Upper lobe of left lung (tissue), 6 donors: ENCODE results near the gene LRRC51. TPM values are rescaled to one million over a fixed set of nuclear protein-coding genes. Genes with fewer than 3 reads are reported as not detected.

ENCODE experiments used
- ATAC-seq, 2 donors: fragments of 200-7000 bp; cut with Tn5 transposase; one replicate each; pipeline ENCODE4 v1.9.1; 2022; ENCODE audit warnings: mild to moderate bottlenecking in 2 of 2, moderate library complexity in 2 of 2; ENCODE audit not compliant: low FRiP score in 2 of 2
- DNase-seq, 2 donors: peaks; one replicate each; pipeline ENCODE4 v3.0.0-alpha.2; 2019 to 2020
- H3K27ac ChIP-seq, 4 donors: fragments of 200-600 bp; sonication (generic); one replicate each; pipeline ENCODE4 v1.5.1; 2016 to 2019
- H3K27me3 ChIP-seq, 4 donors: fragments of 200-600 bp; sonication (generic); one replicate each; pipeline ENCODE4 v1.5.1; 2017 to 2019
- H3K36me3 ChIP-seq, 4 donors: fragments of 200-600 bp; sonication (generic); one replicate each; pipeline ENCODE4 v1.5.1; 2016 to 2019
- H3K4me1 ChIP-seq, 4 donors: fragments of 200-600 bp; sonication (generic); one replicate each; pipeline ENCODE4 v1.5.1; 2018 to 2019
- H3K4me3 ChIP-seq, 4 donors: fragments of 200-600 bp; sonication (generic); one replicate each; pipeline ENCODE4 v1.5.1; 2017 to 2019; ENCODE audit warnings: mild to moderate bottlenecking in 2 of 4, moderate library complexity in 1 of 4
- H3K9me3 ChIP-seq, 4 donors: fragments of 200-600 bp; sonication (generic); one replicate each; pipeline ENCODE4 v1.5.1; 2018 to 2019
- CTCF ChIP-seq, 6 experiments: fragments of 450-650 bp in 4 of 6; fragments of 200-600 bp in 2 of 6; sonication (generic) in 2 of 6; IDR thresholded peaks; one replicate each; pipeline ENCODE4 v1.5.1; 2016 to 2019; ENCODE audit warnings: antibody characterized with exemption in 6 of 6
- EP300 ChIP-seq, 4 donors: sonication (generic); formaldehyde crosslinking; IDR thresholded peaks; one replicate each; pipeline ENCODE4 v1.5.1; 2017; ENCODE audit warnings: antibody characterized with exemption in 4 of 4, control low read depth in 2 of 4
- POLR2A ChIP-seq, 4 donors: fragments of 450-650 bp; IDR thresholded peaks; one replicate each; pipeline ENCODE4 v1.5.1; 2016 to 2017; ENCODE audit warnings: antibody characterized with exemption in 4 of 4, mild to moderate bottlenecking in 2 of 4
- POLR2AphosphoS5 ChIP-seq, 2 donors: sonication (generic); formaldehyde crosslinking; IDR thresholded peaks; one replicate each; pipeline ENCODE4 v1.5.1; 2017; ENCODE audit warnings: antibody characterized with exemption in 2 of 2
- WGBS, 2 donors: methylation state at CpG; one replicate each; pipeline ENCODE4 v1.1.5; 2017 to 2018; 5-methylcytosine and 5-hydroxymethylcytosine counted together
- total RNA-seq, 6 donors: library from RNA; depleted of rRNA in 4 of 6; stranded (reverse); fragments of >200 nt in 4 of 6; gene quantifications; one replicate each; pipeline versions ENCODE4 v1.1.0 to v1.2.1, GENCODE V29; 2016 to 2021
- donor health status: DM: no; HTN: no; CAD: no; lungs with moderate emphysema.
- donor health status: DM: no; HTN: yes; CAD: no; lungs with severe emphysema.

The LRRC51 gene
- total RNA-seq, 6 donors from 2014 or later: 5.3 to 19.2 (median 10.3) TPM

DNA sequence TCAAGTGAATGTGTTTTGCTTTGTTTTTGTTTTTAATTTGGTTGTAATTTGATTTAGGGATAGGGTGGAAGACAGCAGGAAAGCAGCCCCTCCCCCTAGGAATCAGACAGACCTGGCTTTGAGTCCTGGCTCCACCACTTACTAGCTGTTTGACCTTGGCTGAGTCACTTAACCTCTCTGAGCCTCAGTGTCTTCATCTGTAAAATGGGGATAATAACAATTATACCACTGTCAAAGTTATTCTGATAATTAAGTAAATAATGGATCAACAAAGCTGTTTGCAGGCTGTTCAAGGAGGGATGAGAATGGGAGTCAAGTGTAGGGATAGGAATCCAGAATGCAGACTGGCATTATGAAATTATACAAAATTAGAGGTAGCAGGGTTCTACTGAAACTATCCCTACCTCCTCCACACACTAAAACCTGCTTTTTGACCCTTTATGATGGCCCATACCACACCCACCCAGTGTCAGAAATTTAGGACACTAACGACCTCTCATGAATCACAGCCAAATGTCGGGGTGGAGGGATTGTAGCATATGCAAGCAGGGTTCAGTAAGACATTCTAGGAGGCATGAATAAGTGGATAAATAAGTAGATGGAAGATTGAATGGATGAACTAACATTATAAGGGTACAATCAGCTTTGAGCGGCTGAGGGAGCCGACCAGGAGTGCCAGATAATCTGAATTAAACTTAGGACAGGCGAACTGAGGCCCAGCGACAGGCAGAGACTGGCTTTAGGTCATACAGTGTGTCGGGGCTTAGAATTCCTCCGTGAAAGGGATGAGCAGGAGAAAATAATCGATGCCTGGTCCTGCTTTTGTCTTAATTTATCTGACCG is 30.9 kb downstream of the LRRC51 start:
- DNase-seq (no peak), ATAC-seq (no peak)
- 4 to 5% methylated on average over 10 of the region's 10 CpGs for WGBS, 2 donors
- peak overlapping the region; percentile 96 to 98 (median 98) for H3K27ac ChIP-seq
- no peaks in the 10 kb centered on the region for H3K9me3 ChIP-seq
- TF ChIP-seq EP300 (IDR thresholded peaks at IDR 0.05) (no peak), POLR2AphosphoS5 (IDR thresholded peaks at IDR 0.05) (no peak), POLR2A (IDR thresholded peaks at IDR 0.05) (no peak), CTCF (IDR thresholded peaks at IDR 0.05) (no peak)
- H3K4me1 ChIP-seq: peaks cover 10 to 13% (median 12%) of the 10 kb centered on the region in 4 donors
- peak overlapping the region; percentile 1 to 70 (median 62) for H3K4me3 ChIP-seq
- no peaks in the 10 kb centered on the region for H3K27me3 ChIP-seq
- peaks cover 0 to 16% (median 6%) of the 10 kb centered on the region in 4 donors for H3K36me3 ChIP-seq

DNA sequence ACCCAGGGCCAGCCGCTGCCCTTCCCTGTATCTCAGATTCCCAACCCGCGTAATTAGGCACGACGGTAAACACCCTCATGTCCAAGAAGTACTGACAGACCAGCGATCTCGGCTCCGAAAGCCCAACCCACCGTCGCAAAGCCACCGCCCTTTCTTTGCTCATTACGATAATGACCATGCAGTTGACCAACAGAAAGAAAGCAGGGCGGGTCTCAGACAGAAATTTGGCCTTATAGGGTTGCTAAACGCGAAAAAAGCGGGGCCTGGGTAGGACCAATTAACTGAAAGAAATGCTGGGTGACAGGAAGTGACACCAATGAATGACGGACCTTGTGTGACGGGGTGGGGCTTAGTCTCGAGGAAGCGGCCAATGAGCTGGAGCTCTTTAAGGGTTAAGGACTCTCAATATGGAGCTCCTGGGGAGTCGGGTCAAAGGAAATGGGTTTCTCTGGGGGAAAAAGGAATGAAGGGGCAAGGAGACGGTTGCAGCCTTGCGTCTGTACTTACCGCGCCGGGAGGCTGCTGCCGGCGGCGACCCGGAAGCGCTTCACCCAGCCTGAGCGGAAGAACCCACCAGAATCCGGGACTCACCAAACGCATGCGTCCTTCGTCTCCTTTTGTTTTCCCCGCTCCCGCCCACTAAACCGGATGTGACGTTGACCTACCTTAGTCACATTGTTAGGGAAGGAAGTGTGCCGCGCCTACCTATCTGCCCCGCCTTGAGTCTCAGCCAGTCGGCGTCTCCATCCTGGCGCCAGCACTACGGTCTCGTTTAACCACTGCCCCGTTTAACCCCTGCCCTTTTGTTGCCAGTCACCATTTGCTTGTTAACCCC is 31.7 kb downstream of the LRRC51 start, which contains the start of gene ANAPC15:
Gene ANAPC15, minus strand, starts transcription at position 553 of the 835 bp plus-strand sequence. CDS start 1,419 bp downstream, outside the sequence.
- Histone ChIP-seq H3K9me3 (no peaks in the 10 kb centered on the region), H3K27ac (peak within 1 kb of the TSS; percentile 96 to 98 (median 98)), H3K27me3 (no peaks in the 10 kb centered on the region), H3K36me3 (peaks cover 0 to 16% (median 6%) of the 10 kb centered on the region in 4 donors), H3K4me3 (peak within 1 kb of the TSS; percentile 60 to 70 (median 63)), H3K4me1 (peaks cover 10 to 13% (median 12%) of the 10 kb centered on the region in 4 donors)
- WGBS, 2 donors: 0 to 1% methylated on average over 36 to 49 of the region's 49 CpGs
- peak; percentile 93 to 99 for DNase-seq
- ATAC-seq: peak; percentile 97
- TF ChIP-seq POLR2A (IDR thresholded peaks at IDR 0.05): peak in 3 of 4 donors; percentile 67 to 95 (median 93)
- peak in 1 of 6 experiments; percentile 16 for TF ChIP-seq CTCF (IDR thresholded peaks at IDR 0.05)
- peak; percentile 97 for TF ChIP-seq POLR2AphosphoS5 (IDR thresholded peaks at IDR 0.05)
- TF ChIP-seq EP300 (IDR thresholded peaks at IDR 0.05): peak in 1 of 4 donors; percentile 76

GRCh38 chr11:72112978-72113808 is 32.5 kb downstream of the LRRC51 start:
- Histone ChIP-seq H3K36me3 (peaks cover 0 to 13% (median 5%) of the 10 kb centered on the region in 4 donors), H3K4me3 (peak overlapping the region in 3 of 4 donors; percentile 60 to 70 (median 64)), H3K4me1 (peaks cover 10 to 13% (median 12%) of the 10 kb centered on the region in 4 donors), H3K27me3 (no peaks in the 10 kb centered on the region), H3K27ac (peak overlapping the region; percentile 96 to 98 (median 98)), H3K9me3 (no peaks in the 10 kb centered on the region)
- ATAC-seq (no peak), DNase-seq (no peak)
- TF ChIP-seq POLR2AphosphoS5 (IDR thresholded peaks at IDR 0.05): no peak
- 64% methylated on average over 9 of the region's 9 CpGs for WGBS, 2 donors

- H3K27ac ChIP-seq: no peak overlapping the region
- H3K36me3 ChIP-seq: peaks cover 0 to 7% (median 2%) of the 10 kb centered on the region in 4 donors
- H3K27me3 ChIP-seq: no peaks in the 10 kb centered on the region
- H3K4me1 ChIP-seq: peaks cover 10 to 13% (median 12%) of the 10 kb centered on the region in 4 donors
- WGBS, 2 donors: 100% methylated on average over 1 of the region's 1 CpG
- ATAC-seq (no peak), DNase-seq (no peak)
- no peaks in the 10 kb centered on the region for H3K9me3 ChIP-seq
- H3K4me3 ChIP-seq: no peak overlapping the region
- no peak for TF ChIP-seq EP300 (IDR thresholded peaks at IDR 0.05)
- TF ChIP-seq POLR2AphosphoS5 (IDR thresholded peaks at IDR 0.05): no peak
- no peak for TF ChIP-seq CTCF (IDR thresholded peaks at IDR 0.05)
- TF ChIP-seq POLR2A (IDR thresholded peaks at IDR 0.05): no peak
Observed at GRCh38 chr11:72114570-72114969, 33.9 kb downstream of the LRRC51 start.
